Amniotic stem cell (primary cell): ENCODE measurements around the gene GNG7.
"Not testable (repeated sequence)": the region's sequence is repeated elsewhere in the genome, so short reads cannot be mapped to it uniquely, and the experiment has no call there.

Source experiments
- DNase-seq: peaks from one replicate; lab custom pipeline; 2025; lab: John Stamatoyannopoulos, UW

Gene GNG7

DNA sequence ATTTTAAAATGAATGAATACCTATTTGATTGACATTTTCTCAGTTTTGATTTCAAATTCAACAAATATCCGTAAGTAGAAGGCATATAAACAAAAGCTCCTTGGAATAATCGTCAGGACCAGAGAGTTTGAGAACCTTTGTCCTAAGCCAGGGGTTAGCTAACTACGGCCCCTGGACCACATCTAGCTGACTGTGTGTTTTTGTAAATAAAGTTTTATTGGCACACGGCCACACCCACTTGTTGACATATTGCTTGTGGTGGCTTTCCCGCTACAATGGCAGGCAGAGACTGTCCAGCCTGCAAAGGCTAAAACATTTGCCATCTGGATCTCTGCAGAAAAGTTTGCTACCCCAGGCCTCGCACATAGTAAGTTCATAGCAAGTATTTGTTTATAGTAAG, 83.4 kb downstream of the GNG7 start:
- no peak for DNase-seq

DNA sequence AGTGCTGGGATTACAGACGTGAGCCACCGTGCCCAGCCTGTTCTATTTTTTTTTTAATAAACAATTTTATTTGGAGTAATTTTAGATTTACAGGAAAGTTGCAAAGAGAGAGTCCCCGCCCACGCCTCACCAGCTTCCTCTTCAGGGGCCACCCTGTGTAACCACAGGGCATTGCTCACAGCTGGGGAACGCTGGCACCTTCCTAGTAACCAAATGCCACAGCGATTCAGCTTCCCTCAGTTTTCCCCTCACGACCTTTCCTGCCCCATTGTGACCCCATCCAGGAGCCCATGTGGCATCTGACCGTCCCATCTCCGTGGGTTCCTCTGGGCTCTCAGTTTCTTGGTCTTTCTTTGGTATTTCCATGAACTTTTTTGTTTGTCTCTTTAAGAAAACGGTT, 83.9 kb downstream of the GNG7 start:
- DNase-seq: no peak

DNA sequence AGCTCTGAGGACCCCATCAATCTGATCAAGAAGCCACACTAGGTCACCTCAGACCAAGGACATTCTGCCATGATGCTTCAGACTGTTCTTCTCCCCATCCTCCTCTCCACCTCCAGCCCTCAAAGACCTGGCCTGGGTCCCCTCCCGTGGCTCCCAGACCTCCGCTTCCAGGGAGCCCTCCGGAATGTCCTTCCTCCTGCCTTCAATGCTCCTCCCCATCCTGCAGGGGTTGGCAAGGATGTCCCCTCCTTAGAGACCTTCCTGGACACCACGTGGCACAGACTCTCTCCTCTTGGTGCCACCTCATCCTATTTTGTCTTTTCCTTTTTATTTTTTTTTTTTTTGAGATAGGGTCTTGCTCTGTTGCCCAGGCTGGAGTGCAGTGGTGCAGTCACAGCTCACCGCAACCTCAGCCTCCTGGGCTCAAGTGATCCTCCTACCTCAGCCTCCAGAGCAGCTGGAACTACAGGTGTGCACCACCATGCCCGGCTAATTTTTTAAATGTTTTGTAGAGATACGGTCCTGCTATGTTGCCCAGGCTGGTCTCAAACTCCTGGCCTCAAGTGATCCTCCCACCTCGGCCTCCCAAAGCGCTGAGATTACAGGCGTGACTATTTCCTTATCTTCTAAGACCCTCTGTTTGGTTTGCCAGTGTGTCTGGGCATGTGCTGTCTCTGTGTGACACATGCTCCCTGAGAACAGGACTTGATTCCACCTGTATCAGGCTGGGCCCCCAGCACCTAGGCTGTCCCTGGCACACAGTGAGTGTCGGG, 84.9 kb downstream of the GNG7 start:
- DNase-seq: no peak

DNA sequence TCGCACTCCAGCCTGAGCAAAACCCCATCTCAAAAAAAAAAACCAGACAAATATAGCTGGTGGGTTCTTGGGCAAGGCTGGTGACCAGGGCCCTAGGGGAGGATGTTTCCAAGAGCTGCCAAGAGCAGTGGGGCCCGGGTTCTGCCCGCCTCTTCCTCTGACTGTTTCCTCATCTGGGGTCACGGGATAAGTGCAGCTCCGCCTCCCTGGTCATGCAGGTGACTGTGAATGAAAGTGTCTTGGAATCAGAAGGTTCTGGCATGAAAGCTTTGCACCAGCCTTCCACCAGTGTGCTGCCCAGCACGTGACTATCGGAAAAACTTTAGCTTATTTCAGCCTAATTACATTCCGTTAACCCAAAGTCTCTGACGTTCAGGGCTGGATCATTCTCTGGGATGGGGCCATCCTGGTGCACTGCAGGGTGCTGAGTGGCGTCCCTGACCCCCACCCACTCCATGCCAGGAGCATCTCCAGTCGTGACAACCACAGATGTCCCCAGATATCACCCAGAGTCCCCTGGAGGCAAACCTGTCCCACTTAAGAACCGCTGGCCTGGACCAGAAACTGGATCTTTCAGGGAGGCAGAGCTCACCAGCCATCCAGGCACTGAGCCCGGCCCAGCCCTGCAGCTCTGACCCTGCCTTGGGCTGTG, 85.6 kb downstream of the GNG7 start:
- no peak for DNase-seq

DNA sequence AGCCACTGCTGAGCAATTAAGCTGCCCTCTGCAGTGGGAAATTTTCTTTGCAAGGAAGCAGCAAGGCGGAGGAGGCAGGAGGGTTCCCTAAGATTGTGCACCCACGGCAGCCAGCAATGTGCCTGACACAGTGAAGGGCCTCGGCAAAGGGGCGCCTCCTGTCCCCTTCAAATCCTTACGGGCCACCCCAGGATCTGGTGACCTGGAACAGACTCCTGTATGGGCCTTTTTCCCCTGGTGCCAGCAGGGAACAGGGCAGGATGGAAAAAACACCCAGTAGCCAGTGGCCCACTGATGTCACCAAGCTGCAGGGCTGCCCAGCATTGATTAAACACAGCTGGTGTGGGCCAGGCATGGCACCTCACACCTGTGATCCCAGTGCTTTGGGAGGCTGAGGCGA, 86.7 kb downstream of the GNG7 start:
- no peak for DNase-seq

DNA sequence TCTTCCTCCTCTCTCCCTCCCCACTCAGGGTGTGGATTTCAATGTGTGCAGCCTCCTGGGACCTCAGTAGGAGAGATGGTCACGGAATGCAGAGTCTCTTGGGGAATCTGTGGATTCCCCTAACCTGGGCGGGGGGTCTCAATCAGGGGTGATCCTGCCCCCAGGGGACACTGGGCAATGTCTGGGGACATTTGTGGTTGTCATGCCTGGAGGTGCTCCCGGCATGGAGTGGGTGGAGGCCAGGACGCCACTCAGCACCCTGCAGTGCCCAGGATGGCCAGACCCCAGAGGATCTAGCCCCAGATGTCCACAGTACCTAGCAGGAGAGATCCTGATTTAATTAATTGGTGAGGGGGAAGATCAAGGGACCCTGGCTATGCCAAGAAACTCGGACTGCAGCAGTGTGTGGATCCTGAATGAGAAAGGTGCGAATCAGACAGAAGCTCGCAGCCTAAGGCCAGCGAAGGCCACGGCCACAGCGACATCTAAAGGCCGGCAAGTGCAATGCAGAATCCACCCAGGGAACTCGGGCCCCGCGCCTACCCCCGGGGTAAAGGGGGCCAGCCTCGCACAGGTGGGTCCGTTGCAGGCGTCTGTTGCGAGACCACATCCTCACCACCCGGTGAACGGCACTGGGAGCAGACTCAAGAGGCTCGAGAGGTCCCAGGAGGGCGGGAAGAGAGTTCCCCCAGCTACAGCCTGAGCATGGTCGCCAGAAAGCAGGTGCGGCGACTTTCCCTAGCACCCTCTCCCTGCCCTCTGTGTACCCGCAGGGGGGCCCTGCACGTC, 88.8 kb downstream of the GNG7 start:
- no peak for DNase-seq

DNA sequence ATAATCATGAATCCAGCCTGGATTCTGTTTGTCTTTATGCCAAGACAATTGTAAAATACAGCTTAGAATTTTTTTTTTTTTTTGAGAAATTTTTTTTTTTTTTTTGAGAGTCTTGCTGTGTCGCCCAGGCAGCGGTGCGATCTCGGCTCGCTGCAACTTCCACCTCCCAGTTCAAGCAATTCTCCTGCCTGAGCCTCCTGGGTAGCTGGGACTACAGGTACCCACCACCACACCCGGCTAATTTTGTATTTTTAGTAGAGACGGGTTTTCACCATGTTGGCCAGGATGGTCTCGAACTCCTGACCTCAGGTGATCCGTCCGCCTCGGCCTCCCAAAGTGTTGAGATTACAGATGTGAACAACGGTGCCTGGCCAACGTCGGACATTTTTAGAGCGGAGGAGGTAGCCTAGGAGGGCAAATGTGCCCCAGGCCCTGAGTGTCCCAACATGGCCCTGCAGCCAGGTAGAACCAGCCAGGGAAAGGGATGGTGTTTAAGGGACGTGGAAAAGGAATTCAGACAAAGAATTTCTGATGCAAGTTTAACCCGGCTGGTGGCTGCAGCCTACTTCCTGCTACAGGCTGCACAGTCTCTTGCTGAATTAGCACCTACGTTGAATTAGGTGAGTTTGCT, 89.8 kb downstream of the GNG7 start:
- DNase-seq: no peak

DNA sequence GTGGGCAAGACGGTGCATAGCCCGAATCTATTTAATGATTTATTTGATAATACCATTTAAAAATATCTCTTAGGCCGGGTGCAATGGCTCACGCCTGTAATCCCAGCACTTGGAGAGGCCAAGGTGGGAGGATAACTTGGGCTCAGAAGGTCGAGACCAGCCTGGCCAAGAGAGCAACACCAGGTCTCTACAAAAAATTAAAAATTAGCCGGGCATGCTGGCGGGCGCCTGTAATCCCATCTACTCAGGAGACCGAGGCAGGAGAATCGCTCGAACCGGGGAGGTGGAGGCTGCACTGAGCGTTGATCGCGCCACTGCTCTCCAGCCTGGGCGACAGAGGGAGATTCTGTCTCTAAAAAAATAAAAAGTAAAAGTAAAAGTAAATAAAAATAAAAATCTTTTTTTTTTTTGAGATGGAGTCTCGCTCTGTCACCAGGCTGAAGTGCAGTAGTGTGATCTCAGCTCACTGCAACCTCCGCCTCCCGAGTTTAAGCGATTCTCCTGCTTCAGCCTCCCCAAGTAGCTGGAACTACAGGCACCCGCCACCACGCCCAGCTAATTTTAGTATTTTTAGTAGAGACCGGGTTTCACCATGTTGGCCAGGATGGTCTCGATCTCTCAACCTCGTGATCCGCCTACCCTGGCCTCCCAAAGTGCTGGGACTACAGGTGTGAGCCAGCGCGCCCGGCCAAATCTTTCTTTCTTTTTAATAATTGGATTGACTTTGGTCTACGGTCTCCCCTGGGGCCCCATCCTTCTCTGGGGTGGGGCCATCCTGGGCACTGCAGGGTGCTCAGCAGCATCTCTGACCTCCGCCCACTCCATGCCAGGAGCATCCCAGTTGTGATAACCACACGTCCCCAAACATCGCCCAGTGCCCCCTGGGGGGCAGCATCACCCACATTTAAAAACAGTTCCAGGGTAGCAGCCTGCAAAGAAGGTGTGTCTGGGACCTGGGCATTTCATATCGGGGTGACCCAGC, 90.7 kb downstream of the GNG7 start:
- no peak for DNase-seq

DNA sequence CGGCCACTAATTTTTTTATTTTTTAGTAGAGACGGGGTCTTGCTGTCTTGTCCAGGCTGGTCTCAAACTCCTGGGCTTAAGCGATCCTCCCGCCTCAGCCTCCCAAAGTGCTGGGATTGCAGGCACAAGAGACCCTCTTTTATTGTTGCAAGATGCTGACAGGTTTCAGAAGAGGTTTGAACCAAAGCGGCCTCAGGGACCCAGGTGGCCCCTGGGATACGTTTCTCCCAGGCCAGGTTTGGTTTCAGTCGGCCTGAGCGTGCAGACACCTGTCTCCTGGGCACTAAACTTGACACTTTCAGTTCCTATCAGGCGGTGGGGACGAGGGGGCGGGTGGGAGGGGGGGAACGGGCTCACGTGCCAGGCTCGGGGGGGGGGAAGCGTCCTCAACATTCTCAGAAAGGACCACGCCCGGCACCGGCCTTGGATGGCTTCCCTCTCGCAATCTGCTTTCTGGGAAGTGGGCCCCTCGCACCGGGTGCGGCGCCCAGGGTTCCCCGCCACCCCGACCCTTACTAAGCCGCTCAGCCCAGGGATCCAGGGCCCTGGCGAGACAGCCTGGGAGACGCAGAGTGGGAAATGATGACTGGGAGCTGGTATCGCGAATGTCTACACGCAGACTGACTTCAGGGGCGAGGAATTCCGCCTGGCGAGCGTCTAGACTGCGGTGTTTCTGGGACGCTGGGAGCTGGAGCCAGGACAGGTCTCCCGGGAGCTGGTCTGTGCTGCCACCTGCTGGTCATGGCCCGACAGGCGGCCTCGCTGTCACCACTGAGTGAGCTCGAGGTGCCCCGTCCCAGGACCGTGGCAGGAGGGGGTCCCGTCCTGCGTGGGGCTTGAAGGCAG, 91.6 kb downstream of the GNG7 start:
- peak; percentile 76 for DNase-seq

DNA sequence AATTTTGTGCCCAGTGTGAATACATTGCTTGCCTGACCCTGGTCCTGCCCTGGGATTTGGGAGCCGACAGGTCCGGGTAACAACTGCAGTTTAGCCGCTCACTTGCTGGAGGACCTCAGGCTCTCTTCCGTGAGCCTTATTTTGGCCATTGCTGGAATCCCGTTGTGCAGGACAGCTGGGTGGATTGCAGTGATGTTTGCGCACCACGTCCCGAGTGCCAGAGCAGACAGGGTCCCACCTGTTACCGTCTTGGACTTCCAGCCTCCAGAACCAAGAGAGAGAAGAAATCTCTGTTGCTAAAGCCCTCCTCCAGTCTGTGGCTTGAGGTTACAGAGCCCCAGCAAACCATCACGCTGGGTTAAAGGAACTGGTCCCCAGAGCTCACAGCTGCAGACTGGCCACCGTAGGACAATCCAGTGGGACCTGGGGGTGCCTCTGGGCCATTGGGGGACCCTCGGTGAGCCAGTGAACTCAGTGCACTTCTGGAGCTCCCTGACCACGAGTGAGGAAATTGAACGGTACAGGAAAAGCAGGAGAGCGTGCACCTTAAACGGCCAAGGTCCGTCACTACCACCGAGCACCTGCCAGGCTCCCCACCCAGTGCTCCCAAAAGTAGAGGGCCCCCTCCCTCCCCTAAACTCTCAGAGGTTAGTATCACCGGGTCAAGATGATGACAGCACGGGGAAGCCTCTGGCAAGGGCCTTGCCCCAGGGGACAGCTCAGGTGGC, 92.9 kb downstream of the GNG7 start:
- DNase-seq: no peak

DNA sequence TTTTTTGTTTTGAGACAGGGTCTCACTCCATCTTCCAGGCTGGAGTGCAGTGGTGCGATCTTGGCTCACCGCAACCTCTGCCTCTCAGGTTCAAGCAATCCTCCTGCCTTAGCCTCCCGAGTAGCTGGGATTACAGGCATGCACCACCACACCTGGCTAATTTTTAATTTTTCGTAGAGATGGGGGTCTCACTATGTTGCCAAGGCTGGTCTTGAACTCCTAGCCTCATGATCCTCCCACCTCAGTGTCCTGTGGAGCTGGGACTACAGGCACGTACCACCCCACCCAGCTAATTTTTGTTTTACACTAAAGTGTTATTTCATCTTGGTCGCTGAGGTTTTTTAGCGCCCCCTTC, 93.5 kb downstream of the GNG7 start:
- DNase-seq: not testable (repeated sequence)

DNA sequence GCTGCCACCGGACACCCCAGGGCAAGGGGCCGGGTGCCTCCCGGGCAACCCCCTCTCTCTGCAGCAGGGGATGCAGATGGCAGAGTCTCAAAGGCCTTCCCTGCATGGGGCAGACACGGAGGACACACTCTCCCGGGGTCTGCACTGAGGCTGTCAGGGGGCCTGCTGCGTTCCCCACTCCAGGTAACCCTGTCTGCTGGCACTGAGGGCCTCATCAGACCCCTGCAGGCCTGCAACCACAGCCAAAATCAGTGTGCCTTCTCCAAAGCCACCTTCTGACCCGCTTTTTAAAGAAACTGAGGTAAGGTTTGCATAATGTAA, 93.9 kb downstream of the GNG7 start:
- no peak for DNase-seq

DNA sequence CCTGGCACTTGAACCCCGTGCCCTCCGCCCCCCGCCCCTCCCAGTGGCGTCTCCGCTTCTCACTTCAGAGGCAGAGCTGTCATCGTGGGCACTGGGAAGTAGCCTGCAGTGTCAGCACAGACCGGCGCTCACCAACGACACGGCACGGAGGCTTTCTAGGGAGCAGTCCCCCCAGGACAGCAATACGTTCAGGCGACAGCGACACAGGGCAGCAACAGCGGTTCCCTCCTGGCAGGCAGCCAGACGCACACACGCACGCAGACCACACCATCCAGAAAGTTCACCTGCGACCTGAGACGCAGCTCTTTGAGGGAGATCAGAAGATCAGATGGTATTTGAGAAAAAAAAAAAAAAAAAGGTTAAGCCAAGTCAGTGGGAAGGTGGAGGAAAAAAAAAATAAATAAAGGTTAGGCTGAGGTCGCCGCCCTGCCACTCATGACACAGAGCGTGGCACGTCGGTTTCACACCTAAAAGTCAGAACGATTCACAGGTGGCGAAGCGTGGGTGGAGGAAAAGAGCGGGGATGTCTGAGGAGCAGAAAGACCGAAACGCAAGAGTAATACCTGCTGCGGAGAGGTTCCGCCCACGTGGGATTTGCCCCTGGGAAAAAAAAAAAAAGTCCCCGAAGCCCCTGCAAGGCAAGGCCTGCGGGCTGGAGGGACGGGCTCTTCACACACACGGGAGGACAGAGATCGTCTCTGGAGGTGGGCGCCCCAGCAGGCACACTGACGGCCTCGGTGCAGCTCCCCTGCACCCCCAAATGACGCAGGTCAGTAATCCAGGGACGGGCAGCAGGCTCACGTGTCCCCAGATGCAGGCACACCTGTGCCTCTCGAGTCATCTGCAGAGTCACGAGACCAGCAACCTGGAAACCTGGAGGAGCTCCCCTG, 94.5 kb downstream of the GNG7 start:
- no peak for DNase-seq

DNA sequence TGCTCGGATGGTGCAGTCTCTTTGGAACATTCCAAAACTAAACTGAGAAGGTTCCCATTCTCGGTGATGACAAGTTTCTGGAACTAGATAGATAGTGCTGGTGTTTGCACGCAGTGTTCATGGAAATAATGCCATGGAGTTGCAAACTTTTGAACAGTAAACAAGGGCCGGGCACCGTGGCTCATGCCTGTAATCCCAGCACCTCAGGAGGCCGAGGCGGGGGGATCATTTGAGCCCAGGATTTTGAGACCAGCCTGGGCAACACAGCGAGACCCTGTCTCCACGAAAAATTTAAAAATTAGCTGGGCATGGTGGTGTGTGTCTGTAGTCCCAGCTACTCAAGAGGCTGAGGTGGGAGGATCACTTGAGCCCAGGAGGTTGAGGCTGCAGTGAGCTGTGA, 95.7 kb downstream of the GNG7 start:
- not testable (repeated sequence) for DNase-seq

DNA sequence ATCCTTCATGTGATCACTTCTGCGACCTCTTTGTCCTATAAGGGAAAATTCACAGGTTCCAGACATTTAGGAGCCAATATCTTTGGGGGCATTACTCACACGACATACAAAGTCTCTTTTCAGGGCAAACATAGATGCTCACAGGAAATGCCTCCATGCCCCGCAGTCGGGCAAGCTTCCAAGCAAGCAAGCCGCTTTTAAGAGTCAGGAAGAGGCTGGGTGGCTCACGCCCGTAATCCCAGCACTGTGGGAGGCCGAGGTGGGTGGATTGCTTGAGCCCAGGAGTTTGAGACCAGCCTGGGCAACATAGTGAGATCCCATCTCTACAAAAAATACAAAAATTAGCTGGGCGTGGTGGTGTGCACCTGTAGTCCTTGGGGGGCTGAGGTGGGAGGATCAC, 96.6 kb downstream of the GNG7 start:
- DNase-seq: not testable (repeated sequence)

DNA sequence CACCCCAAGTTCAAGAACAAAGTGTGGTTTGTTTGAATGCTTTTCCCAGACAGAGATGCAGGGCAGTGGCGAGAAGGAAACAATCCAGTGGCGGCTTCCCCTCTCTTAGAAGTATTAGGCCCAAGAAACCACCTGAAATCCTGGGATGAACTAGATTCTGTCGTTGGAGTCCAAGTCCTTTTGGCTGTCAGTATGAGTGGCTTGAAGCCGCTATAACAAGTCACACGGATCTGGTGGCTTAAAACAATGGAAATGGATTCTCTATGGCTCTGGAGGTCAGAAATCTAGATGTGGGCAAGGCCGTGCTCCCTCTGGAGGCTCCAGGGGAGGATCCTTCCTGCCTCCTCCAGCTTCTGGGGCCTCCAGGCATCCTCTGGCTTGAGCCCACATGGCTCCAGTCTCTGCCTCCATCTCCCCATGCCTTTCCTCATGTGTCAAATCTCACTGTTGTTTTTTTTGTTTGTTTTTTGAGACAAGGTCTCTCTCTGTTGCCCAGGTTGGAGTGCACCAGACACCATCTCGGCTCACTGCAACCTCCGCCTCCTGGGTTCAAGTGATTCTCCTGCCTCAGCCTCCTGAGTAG, 97.7 kb downstream of the GNG7 start:
- DNase-seq: no peak

DNA sequence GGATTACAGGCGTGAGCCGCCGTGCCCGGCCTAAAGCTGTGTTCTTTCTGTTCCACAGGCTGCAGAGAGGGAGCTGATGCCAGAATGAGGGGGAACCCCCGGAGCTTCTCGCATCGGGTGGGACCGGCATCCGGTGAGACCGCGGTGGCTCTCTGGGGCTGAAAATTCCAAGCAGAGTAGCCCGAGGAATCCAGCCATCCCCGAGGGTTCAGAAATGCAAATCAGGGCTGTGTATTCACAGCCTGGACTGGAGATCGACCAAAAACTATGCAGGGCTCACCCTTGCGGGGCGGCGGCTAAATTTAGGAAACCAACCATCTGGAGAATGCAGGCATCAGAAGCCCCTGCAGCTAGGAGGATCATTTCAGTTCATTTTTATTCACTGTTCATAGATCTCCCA, 99.2 kb downstream of the GNG7 start:
- DNase-seq: peak; percentile 63

DNA sequence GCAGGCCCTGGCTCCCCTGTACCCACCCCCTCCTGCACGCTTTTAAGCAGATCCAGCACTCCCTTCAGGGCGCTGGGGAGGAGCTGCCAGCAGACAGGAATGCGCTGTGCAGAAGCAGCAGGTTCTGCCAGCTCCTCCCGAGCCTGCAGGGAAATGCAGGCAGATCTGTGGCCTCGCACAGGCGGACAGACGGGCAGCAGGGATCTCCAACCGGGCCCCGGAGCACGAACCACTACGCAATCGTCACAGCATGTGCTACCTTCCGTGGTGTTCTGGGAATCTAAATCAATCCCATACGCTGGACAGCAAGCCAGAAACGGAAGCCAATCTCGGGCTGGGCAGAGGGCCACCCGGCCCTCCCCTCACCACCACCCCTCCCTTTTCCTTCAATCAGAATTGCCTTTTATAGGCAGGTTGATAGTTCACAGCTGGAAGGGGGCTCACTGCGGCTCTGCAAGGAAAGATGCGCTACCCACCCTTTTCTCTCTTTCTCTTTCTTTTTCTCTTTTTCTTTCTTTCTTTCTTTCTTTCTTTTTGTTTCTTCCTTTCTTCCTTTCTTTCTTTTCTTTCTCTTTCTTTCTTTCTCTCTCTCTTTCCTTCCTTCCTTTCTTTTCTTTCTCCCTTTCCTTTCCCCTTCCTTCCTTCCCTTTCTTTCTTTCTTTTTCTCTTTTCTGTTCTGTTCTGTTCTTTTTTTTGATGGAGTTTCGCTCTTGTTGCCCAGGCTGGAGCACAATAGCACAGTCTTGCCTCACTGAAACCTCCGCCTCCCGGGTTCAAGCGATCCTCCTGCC, 99.9 kb downstream of the GNG7 start:
- DNase-seq: peak; percentile 77
